GM10266 (cell line): Measurements from ENCODE around the gene SPOPL.

ENCODE experiments used
- DNase-seq: peaks from one replicate; pipeline ENCODE4 v3.0.0; 2012; ENCODE audit errors: extremely low spot score
- CTCF ChIP-seq: IDR thresholded peaks from 2 replicates; pipeline ENCODE4 v1.5.1; 2012; ENCODE audit warnings: mild to moderate bottlenecking, low read depth; ENCODE audit not compliant: control insufficient read depth, insufficient read depth; ENCODE audit errors: missing control alignments

The SPOPL gene

GRCh38 chr2:138502255-138503086 lies 901 bp downstream of the SPOPL start:
- DNase-seq = no peak
- no peak for TF ChIP-seq CTCF

DNA sequence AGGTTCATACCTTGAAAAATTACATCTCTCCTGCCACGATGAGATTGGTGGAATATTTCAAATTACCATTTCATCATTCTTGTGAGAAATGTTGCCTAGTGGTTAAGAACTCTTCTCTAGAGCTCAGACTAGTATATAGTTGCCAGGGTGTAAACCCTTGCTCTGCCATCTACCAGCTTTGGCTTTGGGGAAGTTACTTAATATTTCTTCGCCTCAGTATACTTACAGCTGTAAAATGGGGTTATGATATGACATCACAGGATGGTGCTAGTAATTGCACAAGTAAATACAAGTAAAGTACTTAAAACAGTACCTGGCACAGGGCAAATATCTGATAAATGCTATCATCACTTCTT lies 1.5 kb downstream of the SPOPL start:
- DNase-seq = no peak
- TF ChIP-seq CTCF = no peak

DNA sequence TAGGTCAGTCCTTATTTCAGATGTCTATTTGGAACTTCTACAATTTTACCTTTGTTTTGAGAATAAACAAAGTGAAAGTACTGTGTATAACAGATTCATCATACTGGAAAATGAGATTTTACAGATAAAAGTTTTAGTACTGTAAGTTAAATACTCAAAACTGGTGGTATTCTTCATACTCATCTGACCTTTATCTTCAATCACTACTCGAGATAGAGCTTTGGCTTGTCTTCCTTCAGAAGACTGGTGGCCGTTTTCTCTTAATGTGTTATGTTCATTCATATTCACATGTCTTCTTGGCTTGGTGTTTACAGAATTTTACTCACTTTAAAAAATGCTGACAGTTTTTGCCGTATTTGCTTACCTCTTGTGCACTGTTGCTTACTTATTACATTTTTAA lies 2.1 kb downstream of the SPOPL start:
- TF ChIP-seq CTCF = no peak
- DNase-seq = no peak

DNA sequence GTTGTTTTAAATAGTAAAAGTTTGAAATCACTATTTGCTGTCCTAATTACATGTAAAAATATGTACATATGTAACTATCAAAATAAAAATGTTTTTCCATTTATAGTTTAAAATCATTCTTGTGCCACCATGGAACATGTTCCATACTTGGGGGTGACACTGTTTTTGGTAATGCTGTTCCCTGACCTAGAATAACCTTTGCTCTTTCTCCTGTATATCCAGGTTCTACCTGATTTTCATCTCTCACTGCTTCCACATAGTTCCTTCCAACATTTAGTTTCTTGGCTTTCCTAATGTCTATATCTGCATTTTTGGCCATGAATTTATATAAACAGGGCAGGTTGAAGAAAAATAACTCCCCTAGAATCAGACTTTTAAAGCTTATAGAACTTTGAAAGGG lies 2.5 kb downstream of the SPOPL start:
- no peak for TF ChIP-seq CTCF
- no peak for DNase-seq

GRCh38 chr2:138504546-138505235 lies 3.1 kb downstream of the SPOPL start:
- no peak for TF ChIP-seq CTCF
- DNase-seq = peak; percentile 35

GRCh38 chr2:138507267-138507666 lies 5.7 kb downstream of the SPOPL start:
- DNase-seq = no peak
- no peak for TF ChIP-seq CTCF

GRCh38 chr2:138510319-138510718 lies 8.7 kb downstream of the SPOPL start:
- no peak for TF ChIP-seq CTCF
- DNase-seq = no peak
